ENCODE results near the gene MYO1G. TPM values are rescaled to one million over a fixed set of nuclear protein-coding genes. Genes with fewer than 3 reads are reported as not detected.

MYO1G gene
- total RNA-seq, 1 experiment from 2014 or later = 0.57 TPM

GRCh38 chr7:44935583-44935982, 43.2 kb downstream of the MYO1G start:
- peaks cover 5% of the 10 kb centered on the region for H3K27me3 Mint-ChIP-seq (ENCODE audit: low read depth)

More at GRCh38 chr7:44935583-44935982, 43.2 kb downstream of the MYO1G start:
- Histone ChIP-seq H2BK20ac (ENCODE audit: low read depth, low read length, poor library complexity, severe bottlenecking) (no peak overlapping the region), H3K9me3 (ENCODE audit: control insufficient read depth, low read depth, low read length) (no peaks in the 10 kb centered on the region), H4K8ac (replicated peaks; ENCODE audit: insufficient read length, low read depth, low read length) (no peak overlapping the region), H4K5ac (ENCODE audit: insufficient read length, low read depth, low read length) (no peak overlapping the region), H3T11ph (ENCODE audit: low read length) (no peak overlapping the region), H2BK12ac (ENCODE audit: insufficient read length, low read depth, low read length) (no peak overlapping the region), H2BK15ac (ENCODE audit: low read depth, low read length) (no peak overlapping the region), H3K4me2 (ENCODE audit: insufficient read depth, insufficient read length, low read length) (no peak overlapping the region), H2BK5ac (ENCODE audit: insufficient read length, low read length) (no peak overlapping the region), H3K79me2 (ENCODE audit: insufficient read depth, low read length) (no peaks in the 10 kb centered on the region), H3K27ac (ENCODE audit: insufficient read length, low read depth, low read length) (no peak overlapping the region), H3K23me2 (ENCODE audit: insufficient read length, low read depth, low read length, poor library complexity, severe bottlenecking) (no peaks in the 10 kb centered on the region), H3K18ac (ENCODE audit: insufficient read length, low read depth, low read length) (no peak overlapping the region), H2BK120ac (ENCODE audit: low read depth, low read length, poor library complexity, severe bottlenecking) (no peak overlapping the region), H3K4me1 (ENCODE audit: insufficient read depth, low read length) (peaks cover 2% of the 10 kb centered on the region; the same call in 1 of the 2 replicates), H2AFZ (ENCODE audit: low read length) (no peak overlapping the region), H2AK5ac (ENCODE audit: insufficient read length, low read length) (no peak overlapping the region), H3K27me3 (ENCODE audit: insufficient read depth, low read length) (no peaks in the 10 kb centered on the region), H4K20me1 (ENCODE audit: control insufficient read depth, insufficient read depth, insufficient read length) (no peaks in the 10 kb centered on the region), H3K79me1 (ENCODE audit: insufficient read depth, low read depth, low read length, poor library complexity, severe bottlenecking) (no peaks in the 10 kb centered on the region), H4K91ac (ENCODE audit: insufficient read length, low read depth, low read length) (no peak overlapping the region), H3K9ac (ENCODE audit: extremely low read depth, insufficient read length, low read length) (no peak overlapping the region), H3K23ac (ENCODE audit: insufficient read length, low read depth, low read length) (no peak overlapping the region), H3K4ac (ENCODE audit: low read depth, low read length) (no peak overlapping the region), H3K14ac (ENCODE audit: insufficient read depth, low read length) (no peak overlapping the region), H3K56ac (ENCODE audit: insufficient read length, low read depth, low read length) (no peak overlapping the region)
- H3K9me3 Mint-ChIP-seq = no peaks in the 10 kb centered on the region
- no peaks in the 10 kb centered on the region for H3K36me3 Mint-ChIP-seq (ENCODE audit: insufficient read depth in 1 of 3, low read depth in 3 of 3)
- no peak for DNase-seq
- H3K4me1 Mint-ChIP-seq = peaks cover 4 to 9% of the 10 kb centered on the region in 2 experiments
- WGBS (ENCODE audit: extremely low coverage, insufficient read length, low lambda C conversion rate) = no CpG with 5 or more reads among the region's 4 CpGs
- H3K27ac Mint-ChIP-seq = no peak overlapping the region; a peak in 1 of 7 replicates
- no peak for TF ChIP-seq CTCF (conservative IDR thresholded peaks at IDR 0.05)
- H3K4me3 Mint-ChIP-seq = no peak overlapping the region

Data from H9 (cell line).